ENCODE data around the gene CCT8. TPM values are rescaled to one million over a fixed set of nuclear protein-coding genes. Genes with fewer than 3 reads are reported as not detected.

Gene CCT8
- total and polyA plus RNA-seq, 2 donors (not counting 1 experiment from before 2014, with no cell fraction given) = 59.2 to 92.8 TPM

- Histone ChIP-seq H3K9me3 (ENCODE audit: control extremely low read depth in 1 of 3, control insufficient read depth in 2 of 3, insufficient read depth in 1 of 3, low read length in 2 of 3) (no peaks in the 10 kb centered on the region), H2AFZ (ENCODE audit: insufficient read depth, low read depth, low read length, poor library complexity, severe bottlenecking) (no peak overlapping the region), H3K4me3 (ENCODE audit: control extremely low read depth in 1 of 5, extremely low read depth in 1 of 5, insufficient read depth in 1 of 5, low read depth in 2 of 5, low read length in 4 of 5) (no peak overlapping the region), H3K27me3 (replicated peaks in 1 of 4; ENCODE audit: control extremely low read depth in 1 of 4, control insufficient read depth in 3 of 4, insufficient read depth in 4 of 4, low read length in 3 of 4) (no peaks in the 10 kb centered on the region), H3K4me1 (ENCODE audit: control insufficient read depth in 2 of 2, insufficient read depth in 2 of 2, low read length in 2 of 2) (peaks cover 2 to 3% of the 10 kb centered on the region in 2 donors), H4K20me1 (ENCODE audit: control insufficient read depth, insufficient read depth, low read length, poor library complexity, severe bottlenecking) (no peaks in the 10 kb centered on the region), H3K4me2 (replicated peaks; ENCODE audit: low read depth, low read length, poor library complexity, severe bottlenecking) (no peak overlapping the region), H3K27ac (ENCODE audit: low read length in 2 of 2) (no peak overlapping the region), H3K79me2 (ENCODE audit: control insufficient read depth, insufficient read depth, low read length) (peaks cover 3% of the 10 kb centered on the region), H3K9ac (ENCODE audit: low read length) (no peak overlapping the region), H3K36me3 (replicated peaks in 1 of 2; ENCODE audit: control extremely low read depth in 1 of 2, control insufficient read depth in 1 of 2, extremely low read depth in 1 of 2, insufficient read depth in 2 of 2, low read length in 1 of 2) (peaks cover 0 to 7% of the 10 kb centered on the region in 2 experiments)
- Mint-ChIP-seq H3K27ac (no peak overlapping the region), H3K9me3 (ENCODE audit: insufficient read depth) (no peaks in the 10 kb centered on the region), H3K4me1 (no peaks in the 10 kb centered on the region), H3K27me3 (no peaks in the 10 kb centered on the region), H3K4me3 (no peak overlapping the region)
- ChIA-PET CTCF (no interaction called here), POLR2A (no interaction called here)
- DNase-seq (no peak), ATAC-seq (ENCODE audit: low read depth) (no peak)
- no peak for TF ChIP-seq EZH2 (IDR thresholded peaks at IDR 0.05; ENCODE audit: borderline replicate concordance, insufficient read depth, low read depth, low read length, poor library complexity, severe bottlenecking)
- TF ChIP-seq CTCF (IDR thresholded peaks at IDR 0.05) = no peak
- intact Hi-C loops (cut with micrococcal nuclease) = no loop called here
- 100% methylated on average over 1 of the region's 3 CpGs for WGBS (ENCODE audit: insufficient coverage)
These were observed 65.1 kb downstream of the CCT8 start for GRCh38 chr21:29008367-29008766.

- H3K4me1 ChIP-seq (ENCODE audit: control insufficient read depth in 2 of 2, insufficient read depth in 2 of 2, low read length in 2 of 2) = peaks cover 4 to 7% of the 10 kb centered on the region in 2 donors
- ChIA-PET POLR2A (no interaction called here), CTCF (no interaction called here)
- H3K4me3 ChIP-seq (ENCODE audit: control extremely low read depth in 1 of 5, extremely low read depth in 1 of 5, insufficient read depth in 1 of 5, low read depth in 2 of 5, low read length in 4 of 5) = no peak overlapping the region
- Mint-ChIP-seq H3K27me3 (no peaks in the 10 kb centered on the region), H3K9me3 (ENCODE audit: insufficient read depth) (no peaks in the 10 kb centered on the region), H3K4me1 (peaks cover 2% of the 10 kb centered on the region), H3K27ac (no peak overlapping the region), H3K4me3 (no peak overlapping the region)
- ATAC-seq (ENCODE audit: low read depth) (no peak), DNase-seq (no peak)
- H3K36me3 ChIP-seq (replicated peaks in 1 of 2; ENCODE audit: control extremely low read depth in 1 of 2, control insufficient read depth in 1 of 2, extremely low read depth in 1 of 2, insufficient read depth in 2 of 2, low read length in 1 of 2) = peaks cover 0 to 7% of the 10 kb centered on the region in 2 experiments
- no peak for TF ChIP-seq CTCF (IDR thresholded peaks at IDR 0.05)
- TF ChIP-seq EZH2 (IDR thresholded peaks at IDR 0.05; ENCODE audit: borderline replicate concordance, insufficient read depth, low read depth, low read length, poor library complexity, severe bottlenecking) = no peak
- WGBS (ENCODE audit: insufficient coverage) = 100% methylated on average over 1 of the region's 3 CpGs
- no peak overlapping the region for H3K9ac ChIP-seq (ENCODE audit: low read length)
- no peak overlapping the region for H3K4me2 ChIP-seq (replicated peaks; ENCODE audit: low read depth, low read length, poor library complexity, severe bottlenecking)
- no peak overlapping the region for H2AFZ ChIP-seq (ENCODE audit: insufficient read depth, low read depth, low read length, poor library complexity, severe bottlenecking)
- peaks cover 4% of the 10 kb centered on the region for H3K79me2 ChIP-seq (ENCODE audit: control insufficient read depth, insufficient read depth, low read length)
- no peak overlapping the region for H3K27ac ChIP-seq (ENCODE audit: low read length in 2 of 2)
- intact Hi-C loops (cut with micrococcal nuclease) = no loop called here
- H4K20me1 ChIP-seq (ENCODE audit: control insufficient read depth, insufficient read depth, low read length, poor library complexity, severe bottlenecking) = no peaks in the 10 kb centered on the region
- no peaks in the 10 kb centered on the region for H3K9me3 ChIP-seq (ENCODE audit: control extremely low read depth in 1 of 3, control insufficient read depth in 2 of 3, insufficient read depth in 1 of 3, low read length in 2 of 3)
- H3K27me3 ChIP-seq (replicated peaks in 1 of 4; ENCODE audit: control extremely low read depth in 1 of 4, control insufficient read depth in 3 of 4, insufficient read depth in 4 of 4, low read length in 3 of 4) = no peaks in the 10 kb centered on the region
These were observed 65.6 kb downstream of the CCT8 start for GRCh38 chr21:29007810-29008209.
